Measurements from ENCODE around the gene ANKRD11. TPM values are rescaled to one million over a fixed set of nuclear protein-coding genes. Genes with fewer than 3 reads are reported as not detected.

ANKRD11 gene
- total RNA-seq, 1 donor from 2014 or later: 63.8 TPM

- no peaks in the 10 kb centered on the region for H3K9me3 ChIP-seq (replicated peaks)
- intact Hi-C loops (cut with micrococcal nuclease): no loop called here
- TF ChIP-seq, protein P1, sequence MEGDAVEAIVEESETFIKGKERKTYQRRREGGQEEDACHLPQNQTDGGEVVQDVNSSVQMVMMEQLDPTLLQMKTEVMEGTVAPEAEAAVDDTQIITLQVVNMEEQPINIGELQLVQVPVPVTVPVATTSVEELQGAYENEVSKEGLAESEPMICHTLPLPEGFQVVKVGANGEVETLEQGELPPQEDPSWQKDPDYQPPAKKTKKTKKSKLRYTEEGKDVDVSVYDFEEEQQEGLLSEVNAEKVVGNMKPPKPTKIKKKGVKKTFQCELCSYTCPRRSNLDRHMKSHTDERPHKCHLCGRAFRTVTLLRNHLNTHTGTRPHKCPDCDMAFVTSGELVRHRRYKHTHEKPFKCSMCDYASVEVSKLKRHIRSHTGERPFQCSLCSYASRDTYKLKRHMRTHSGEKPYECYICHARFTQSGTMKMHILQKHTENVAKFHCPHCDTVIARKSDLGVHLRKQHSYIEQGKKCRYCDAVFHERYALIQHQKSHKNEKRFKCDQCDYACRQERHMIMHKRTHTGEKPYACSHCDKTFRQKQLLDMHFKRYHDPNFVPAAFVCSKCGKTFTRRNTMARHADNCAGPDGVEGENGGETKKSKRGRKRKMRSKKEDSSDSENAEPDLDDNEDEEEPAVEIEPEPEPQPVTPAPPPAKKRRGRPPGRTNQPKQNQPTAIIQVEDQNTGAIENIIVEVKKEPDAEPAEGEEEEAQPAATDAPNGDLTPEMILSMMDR (IDR thresholded peaks at IDR 0.05; ENCODE audit: borderline replicate concordance): no peak
- DNase-seq: peak; percentile 65
- no peak overlapping the region for H3K4me3 ChIP-seq
- H3K27ac ChIP-seq (replicated peaks): peak overlapping the region; percentile 43
- H3K36me3 ChIP-seq: no peaks in the 10 kb centered on the region
- H3K27me3 ChIP-seq (ENCODE audit: low read depth): no peaks in the 10 kb centered on the region
- peaks cover 97% of the 10 kb centered on the region for H3K4me1 ChIP-seq
These were observed 41.7 kb downstream of the ANKRD11 start for GRCh38 chr16:89448656-89449055.

DNA sequence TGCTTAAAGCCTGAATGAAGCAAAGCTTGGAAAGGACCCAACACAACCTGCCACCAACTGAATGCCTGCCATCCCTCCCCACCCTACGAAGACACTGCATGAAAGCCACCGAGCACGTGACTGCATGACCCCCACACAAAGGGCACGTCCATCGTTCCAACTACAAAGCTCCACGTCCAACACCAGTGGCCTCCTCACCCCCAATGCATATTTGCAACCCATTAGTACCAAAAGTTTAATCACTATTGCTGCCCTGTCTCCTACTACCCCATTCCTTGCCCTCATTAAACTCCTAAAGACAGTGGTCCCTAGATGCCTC lies 43.4 kb downstream of the ANKRD11 start:
- no peaks in the 10 kb centered on the region for H3K27me3 ChIP-seq (ENCODE audit: low read depth)
- no peak overlapping the region for H3K4me3 ChIP-seq
- DNase-seq: no peak
- intact Hi-C loops (cut with micrococcal nuclease): no loop called here
- TF ChIP-seq, protein P1 (IDR thresholded peaks at IDR 0.05; ENCODE audit: borderline replicate concordance): no peak
- H3K4me1 ChIP-seq: peaks cover 97% of the 10 kb centered on the region
- H3K36me3 ChIP-seq: no peaks in the 10 kb centered on the region
- no peaks in the 10 kb centered on the region for H3K9me3 ChIP-seq (replicated peaks)
- H3K27ac ChIP-seq (replicated peaks): peak overlapping the region; percentile 59

- Histone ChIP-seq H3K4me1 (peaks cover 99% of the 10 kb centered on the region), H3K27ac (replicated peaks) (peak overlapping the region; percentile 59), H3K9me3 (replicated peaks) (no peaks in the 10 kb centered on the region), H3K27me3 (ENCODE audit: low read depth) (no peaks in the 10 kb centered on the region), H3K36me3 (no peaks in the 10 kb centered on the region), H3K4me3 (no peak overlapping the region)
- TF ChIP-seq, protein P1 (IDR thresholded peaks at IDR 0.05; ENCODE audit: borderline replicate concordance): no peak
- intact Hi-C loops (cut with micrococcal nuclease): no loop called here
- no peak for DNase-seq
These were observed 44.0 kb downstream of the ANKRD11 start for GRCh38 chr16:89446136-89446974.

GRCh38 chr16:89445166-89445565 lies 45.2 kb downstream of the ANKRD11 start:
- H3K4me1 ChIP-seq: peaks cover 99% of the 10 kb centered on the region
- TF ChIP-seq, protein P1 (IDR thresholded peaks at IDR 0.05; ENCODE audit: borderline replicate concordance): no peak
- H3K27ac ChIP-seq (replicated peaks): no peak overlapping the region
- intact Hi-C loops (cut with micrococcal nuclease): no loop called here
- H3K36me3 ChIP-seq: no peaks in the 10 kb centered on the region
- H3K27me3 ChIP-seq (ENCODE audit: low read depth): no peaks in the 10 kb centered on the region
- no peak for DNase-seq
- H3K4me3 ChIP-seq: no peak overlapping the region
- no peaks in the 10 kb centered on the region for H3K9me3 ChIP-seq (replicated peaks)

GRCh38 chr16:89444728-89445127 lies 45.6 kb downstream of the ANKRD11 start:
- Histone ChIP-seq H3K27me3 (ENCODE audit: low read depth) (no peaks in the 10 kb centered on the region), H3K9me3 (replicated peaks) (no peaks in the 10 kb centered on the region), H3K36me3 (no peaks in the 10 kb centered on the region), H3K4me3 (no peak overlapping the region), H3K4me1 (peaks cover 99% of the 10 kb centered on the region), H3K27ac (replicated peaks) (peak overlapping the region; percentile 5)
- DNase-seq: no peak
- TF ChIP-seq, protein P1 (IDR thresholded peaks at IDR 0.05; ENCODE audit: borderline replicate concordance): no peak
- intact Hi-C loops (cut with micrococcal nuclease): no loop called here
